ENCODE data around the gene CPLX1. TPM values are rescaled to one million over a fixed set of nuclear protein-coding genes. Genes with fewer than 3 reads are reported as not detected.
"Not testable (repeated sequence)": the region's sequence is repeated elsewhere in the genome, so short reads cannot be mapped to it uniquely, and the experiment has no call there.

The CPLX1 gene
- total RNA-seq, 4 donors from 2014 or later, result 0.31 to 0.96 (median 0.54) TPM; not detected in 1

- H3K9me3 ChIP-seq, result no peaks in the 10 kb centered on the region
- H3K4me3 ChIP-seq, result peak overlapping the region; percentile 82 to 85
- WGBS, 2 donors (ENCODE audit: low coverage in 1 of 2), result 3 to 7% methylated on average over 10 to 11 of the region's 38 CpGs
- H3K27ac ChIP-seq, result peak overlapping the region; percentile 37 to 99 (median 90)
- peaks cover 0 to 41% of the 10 kb centered on the region in 2 donors for H3K36me3 ChIP-seq
- peaks cover 0 to 66% (median 28%) of the 10 kb centered on the region in 3 donors for H3K4me1 ChIP-seq
- TF ChIP-seq CTCF (IDR thresholded peaks at IDR 0.05) (no peak), POLR2AphosphoS5 (IDR thresholded peaks at IDR 0.05) (no peak), POLR2A (IDR thresholded peaks at IDR 0.05) (no peak), EP300 (IDR thresholded peaks at IDR 0.05) (no peak)
- no peak for ATAC-seq
- peaks cover 17% of the 10 kb centered on the region for H3K27me3 ChIP-seq
These were observed 45.0 kb downstream of the CPLX1 start for GRCh38 chr4:780716-781492.

- H3K9me3 ChIP-seq, ATAC-seq, H3K27ac ChIP-seq: not testable (repeated sequence)
- Histone ChIP-seq H3K36me3 (peaks cover 0 to 47% of the 10 kb centered on the region in 2 donors), H3K27me3 (peaks cover 11% of the 10 kb centered on the region), H3K4me1 (peaks cover 0 to 66% (median 25%) of the 10 kb centered on the region in 3 donors), H3K4me3 (peak overlapping the region in 1 of 2 donors; percentile 85)
- 70 to 75% methylated on average over 4 to 9 of the region's 10 CpGs for WGBS, 2 donors (ENCODE audit: low coverage in 1 of 2)
These were observed 45.7 kb downstream of the CPLX1 start for GRCh38 chr4:780255-780654.

GRCh38 chr4:779555-779954 is 46.4 kb downstream of the CPLX1 start:
- 82 to 92% methylated on average over 2 of the region's 2 CpGs for WGBS, 2 donors (ENCODE audit: low coverage in 1 of 2)
- Histone ChIP-seq H3K27ac (no peak overlapping the region), H3K4me1 (peaks cover 0 to 70% (median 28%) of the 10 kb centered on the region in 3 donors), H3K9me3 (no peaks in the 10 kb centered on the region), H3K4me3 (no peak overlapping the region), H3K36me3 (peaks cover 0 to 54% of the 10 kb centered on the region in 2 donors), H3K27me3 (peaks cover 4% of the 10 kb centered on the region)
- no peak for ATAC-seq
- TF ChIP-seq CTCF (IDR thresholded peaks at IDR 0.05), result no peak

GRCh38 chr4:777520-778262 is 48.2 kb downstream of the CPLX1 start:
- peaks cover 0 to 81% (median 39%) of the 10 kb centered on the region in 3 donors for H3K4me1 ChIP-seq

More at GRCh38 chr4:777520-778262, 48.2 kb downstream of the CPLX1 start:
- ATAC-seq, result no peak
- Histone ChIP-seq H3K27ac (no peak overlapping the region), H3K4me3 (no peak overlapping the region), H3K36me3 (peaks cover 0 to 67% of the 10 kb centered on the region in 2 donors), H3K9me3 (no peaks in the 10 kb centered on the region), H3K27me3 (no peaks in the 10 kb centered on the region)
- TF ChIP-seq EP300 (IDR thresholded peaks at IDR 0.05), result no peak
- TF ChIP-seq POLR2AphosphoS5 (IDR thresholded peaks at IDR 0.05), result no peak
- no peak for TF ChIP-seq POLR2A (IDR thresholded peaks at IDR 0.05)
- no peak for TF ChIP-seq CTCF (IDR thresholded peaks at IDR 0.05)
- 78 to 87% methylated on average over 4 to 6 of the region's 6 CpGs for WGBS, 2 donors (ENCODE audit: low coverage in 1 of 2)

Data from gastroesophageal sphincter (tissue), 4 donors.